ENCODE data around the gene METTL6.
A peak's percentile ranks its signal among the peaks of the same experiment; 100 is the strongest.

The METTL6 gene

DNA sequence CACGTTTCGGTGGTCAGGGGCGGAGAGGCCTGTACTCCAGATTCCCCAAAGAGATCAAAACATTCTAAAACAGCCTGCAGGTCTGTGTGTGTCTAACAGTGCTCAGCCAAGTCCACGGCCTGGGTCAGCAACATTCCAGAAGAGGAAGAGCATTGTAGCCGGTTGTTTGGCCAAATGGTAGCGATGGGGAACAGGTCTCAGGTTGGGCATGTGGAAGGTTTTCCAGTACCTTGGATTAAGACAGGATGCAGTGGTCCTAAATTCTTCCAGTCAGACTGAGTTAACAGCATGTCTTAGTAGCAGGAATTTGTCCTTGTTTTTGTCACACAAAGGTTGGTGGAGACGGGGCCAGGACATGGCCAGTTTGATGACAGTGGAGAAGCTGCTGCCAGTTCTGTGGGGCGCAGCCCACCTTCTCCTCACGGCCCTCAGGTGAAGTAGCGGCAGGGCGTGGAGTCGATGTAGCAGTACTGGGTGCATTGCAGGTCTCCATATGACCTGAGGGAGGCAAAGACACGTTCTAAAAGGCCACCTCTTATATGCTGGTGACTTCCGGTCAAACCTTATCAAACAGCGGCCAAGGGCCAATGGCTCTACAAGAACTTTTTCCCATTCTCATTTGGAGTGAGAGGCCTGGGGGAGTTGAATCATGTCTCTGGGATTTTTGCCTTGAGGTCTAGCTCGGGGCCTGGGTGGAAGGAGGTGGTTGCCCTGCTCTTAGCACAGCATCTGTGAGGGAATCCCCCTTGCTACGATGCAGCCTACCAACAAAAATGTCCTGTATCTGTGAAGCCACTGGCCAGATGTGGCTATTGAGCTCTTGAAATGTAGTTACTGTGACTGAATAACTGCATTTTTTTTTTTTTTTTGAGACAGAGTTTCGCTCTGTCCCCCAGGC lies 24.1 kb upstream of the METTL6 start:
- TF ChIP-seq, protein P1, sequence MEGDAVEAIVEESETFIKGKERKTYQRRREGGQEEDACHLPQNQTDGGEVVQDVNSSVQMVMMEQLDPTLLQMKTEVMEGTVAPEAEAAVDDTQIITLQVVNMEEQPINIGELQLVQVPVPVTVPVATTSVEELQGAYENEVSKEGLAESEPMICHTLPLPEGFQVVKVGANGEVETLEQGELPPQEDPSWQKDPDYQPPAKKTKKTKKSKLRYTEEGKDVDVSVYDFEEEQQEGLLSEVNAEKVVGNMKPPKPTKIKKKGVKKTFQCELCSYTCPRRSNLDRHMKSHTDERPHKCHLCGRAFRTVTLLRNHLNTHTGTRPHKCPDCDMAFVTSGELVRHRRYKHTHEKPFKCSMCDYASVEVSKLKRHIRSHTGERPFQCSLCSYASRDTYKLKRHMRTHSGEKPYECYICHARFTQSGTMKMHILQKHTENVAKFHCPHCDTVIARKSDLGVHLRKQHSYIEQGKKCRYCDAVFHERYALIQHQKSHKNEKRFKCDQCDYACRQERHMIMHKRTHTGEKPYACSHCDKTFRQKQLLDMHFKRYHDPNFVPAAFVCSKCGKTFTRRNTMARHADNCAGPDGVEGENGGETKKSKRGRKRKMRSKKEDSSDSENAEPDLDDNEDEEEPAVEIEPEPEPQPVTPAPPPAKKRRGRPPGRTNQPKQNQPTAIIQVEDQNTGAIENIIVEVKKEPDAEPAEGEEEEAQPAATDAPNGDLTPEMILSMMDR (conservative IDR thresholded peaks at IDR 0.05; ENCODE audit: low read depth, low read length) = no peak
- DNase-seq (ENCODE audit: low read depth) = no peak

DNA sequence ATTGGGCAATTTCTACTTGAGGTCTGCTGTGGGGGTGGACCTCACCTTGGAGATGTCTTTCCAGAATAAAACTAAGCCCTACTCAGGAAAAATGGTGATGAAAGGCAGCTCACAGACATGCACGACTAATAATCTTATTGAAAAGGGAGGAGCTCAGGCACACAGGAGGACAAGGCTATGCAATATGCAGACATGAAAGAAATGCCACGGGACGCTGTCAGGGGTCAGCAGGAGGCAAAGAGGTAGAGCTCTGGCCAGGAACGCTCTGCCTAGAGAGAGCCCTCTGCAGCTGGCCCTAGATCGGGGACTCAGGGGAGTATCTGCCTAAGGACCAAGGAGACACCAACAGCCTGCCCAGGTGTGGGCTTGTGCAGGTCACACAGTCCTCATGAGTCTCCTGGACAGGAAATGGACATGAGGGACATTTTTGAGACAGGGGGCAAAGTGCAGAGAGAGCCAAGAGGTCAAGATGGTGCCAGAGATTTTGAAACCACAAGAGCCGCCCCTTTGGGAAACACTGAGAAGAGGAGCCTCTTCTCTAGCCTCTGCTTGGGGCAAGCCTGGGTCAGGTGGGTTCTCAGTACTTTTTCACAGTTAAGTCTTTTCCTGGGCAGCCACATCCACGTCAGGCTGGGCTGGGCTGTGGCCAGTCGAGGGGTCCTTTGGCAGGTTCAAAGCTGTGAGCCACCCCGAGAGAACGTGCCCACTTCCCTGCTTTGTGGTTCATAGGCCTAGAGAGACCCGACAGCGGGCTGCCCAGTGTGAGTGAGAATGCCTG lies 23.3 kb upstream of the METTL6 start:
- DNase-seq (ENCODE audit: low read depth) = no peak
- no peak overlapping the region for H3K4me3 ChIP-seq (ENCODE audit: low read length)

More for the DNA sequence above, 24.1 kb upstream of the METTL6 start:
- H3K4me3 ChIP-seq (ENCODE audit: low read length) = no peak overlapping the region

DNA sequence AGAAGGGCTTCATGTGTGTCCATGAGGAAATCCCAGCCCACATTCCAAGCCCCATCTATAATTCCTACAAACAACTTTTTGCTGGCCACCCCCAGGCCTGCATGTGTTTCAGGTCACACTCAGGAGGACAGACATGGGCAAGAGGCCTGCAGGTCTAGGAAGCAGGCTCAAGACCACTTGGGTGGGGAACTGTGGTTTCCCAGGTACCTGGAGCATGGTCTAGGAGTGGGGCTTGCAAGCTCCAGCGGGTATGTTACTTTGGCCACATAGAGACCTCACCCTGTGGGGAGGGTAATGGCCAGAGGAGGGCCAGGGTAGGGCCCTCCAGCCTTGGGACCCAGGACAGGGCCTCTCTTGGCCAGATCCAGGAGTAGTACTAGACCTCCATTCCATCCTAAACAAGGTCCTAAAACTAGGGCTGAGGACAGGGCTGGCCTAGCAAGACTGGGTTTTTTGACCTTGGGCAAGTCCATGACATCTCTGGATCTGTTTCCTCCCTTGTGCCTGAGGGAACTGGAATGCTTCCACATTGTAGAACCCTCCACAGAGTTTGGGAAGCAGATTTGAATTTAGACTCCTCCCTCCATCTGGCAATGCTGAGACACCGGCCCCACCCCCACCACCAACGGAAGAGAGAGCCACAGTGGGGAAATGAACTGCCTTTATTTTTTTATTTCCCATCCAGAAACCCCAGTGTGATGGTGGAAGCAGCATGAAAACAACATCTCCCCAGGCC lies 22.3 kb upstream of the METTL6 start:
- DNase-seq (ENCODE audit: low read depth) = no peak
- TF ChIP-seq, protein P1 (conservative IDR thresholded peaks at IDR 0.05; ENCODE audit: low read depth, low read length) = no peak
- H3K4me3 ChIP-seq (ENCODE audit: low read length) = no peak overlapping the region

More for the DNA sequence above, 23.3 kb upstream of the METTL6 start:
- TF ChIP-seq, protein P1 (conservative IDR thresholded peaks at IDR 0.05; ENCODE audit: low read depth, low read length) = no peak

DNA sequence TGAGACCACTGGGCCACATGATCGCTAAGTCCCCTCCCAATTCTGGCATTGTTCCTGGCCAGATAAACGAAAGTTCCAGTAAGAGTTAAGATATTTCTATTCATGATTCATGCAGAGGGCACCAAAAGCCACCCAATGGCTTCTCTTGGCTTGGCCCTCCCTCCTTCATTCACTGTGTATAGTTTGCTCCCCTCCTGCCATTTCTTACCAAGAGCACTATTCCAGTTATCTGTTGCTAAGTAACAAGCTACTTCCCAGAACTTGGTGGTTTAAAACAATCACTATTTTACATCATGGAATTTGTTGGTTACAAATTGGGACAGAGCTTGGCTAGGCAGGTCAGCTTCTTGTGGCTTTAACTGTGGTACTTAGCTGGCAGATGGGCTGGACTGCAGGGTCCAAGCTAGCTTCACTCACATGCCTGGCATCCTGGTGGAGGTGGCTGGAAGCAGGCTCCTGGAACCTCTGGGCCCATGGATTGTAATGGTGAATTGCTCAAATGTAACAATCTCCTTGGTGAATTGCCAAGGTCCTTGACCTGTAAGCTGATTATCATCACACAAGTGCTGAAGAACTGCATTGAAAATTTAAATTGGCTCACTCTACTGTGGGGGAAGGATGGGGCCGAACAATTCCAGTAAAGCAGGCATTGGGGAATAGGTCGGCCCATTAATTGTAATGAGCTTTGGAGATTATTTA lies 16.6 kb upstream of the METTL6 start:
- TF ChIP-seq, protein P1 (conservative IDR thresholded peaks at IDR 0.05; ENCODE audit: low read depth, low read length) = no peak
- DNase-seq (ENCODE audit: low read depth) = peak; percentile 60

DNA sequence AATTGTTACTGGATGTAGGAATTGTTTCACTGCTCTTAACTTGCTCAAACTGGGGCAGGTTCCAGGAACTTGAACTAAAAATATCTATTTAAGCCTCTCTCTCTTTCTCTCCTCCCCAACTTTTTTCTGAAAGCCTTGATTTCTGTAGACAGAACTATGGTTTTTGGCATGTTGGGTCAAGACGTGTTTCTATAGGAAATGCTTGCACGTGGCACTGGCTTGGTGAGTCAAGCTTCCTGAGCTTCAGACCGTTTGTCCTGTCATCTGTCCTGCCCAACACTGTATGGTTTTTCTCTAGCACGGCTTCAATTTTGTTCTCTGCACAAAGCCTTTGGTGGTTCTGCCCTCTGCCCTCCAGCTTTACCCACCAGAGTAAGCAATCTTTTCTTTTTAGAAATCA lies 13.5 kb upstream of the METTL6 start:
- H3K4me3 ChIP-seq (ENCODE audit: low read length) = no peak overlapping the region
- DNase-seq (ENCODE audit: low read depth) = no peak
- TF ChIP-seq, protein P1 (conservative IDR thresholded peaks at IDR 0.05; ENCODE audit: low read depth, low read length) = no peak

More for the DNA sequence above, 16.6 kb upstream of the METTL6 start:
- no peak overlapping the region for H3K4me3 ChIP-seq (ENCODE audit: low read length)

DNA sequence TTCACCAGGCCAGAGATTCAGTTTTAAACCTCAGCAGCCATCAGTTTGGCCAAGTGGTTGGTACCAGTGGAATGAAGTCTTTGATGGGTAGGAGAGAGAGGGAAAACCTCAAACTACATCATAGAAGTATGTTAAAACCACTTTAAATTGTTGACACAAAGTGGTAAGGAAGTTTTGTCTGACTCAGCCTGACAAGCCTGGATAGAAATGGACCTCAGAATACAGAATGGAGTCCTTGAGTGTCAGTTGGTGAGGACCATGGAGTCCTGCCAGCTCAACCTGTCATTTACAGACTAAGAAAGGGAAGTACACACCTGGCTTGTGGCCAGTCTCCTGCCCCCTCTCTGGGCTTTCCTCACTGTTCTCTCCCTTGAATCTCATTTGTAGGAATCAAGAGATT lies 12.1 kb upstream of the METTL6 start:
- DNase-seq (ENCODE audit: low read depth) = no peak
- H3K4me3 ChIP-seq (ENCODE audit: low read length) = no peak overlapping the region
- TF ChIP-seq, protein P1 (conservative IDR thresholded peaks at IDR 0.05; ENCODE audit: low read depth, low read length) = no peak
